ENCODE data around the gene KPNA6.

- no peak for TF ChIP-seq RBM39 (optimal IDR thresholded peaks at IDR 0.05; ENCODE audit: low read depth, low read length)
- no peak for TF ChIP-seq RAD21 (CRISPR knock-in tag; conservative IDR thresholded peaks at IDR 0.05 in 1 of 2, IDR thresholded peaks at IDR 0.05 in 1 of 2)
- TF ChIP-seq PHF20 (IDR thresholded peaks at IDR 0.05; ENCODE audit: partially characterized antibody): no peak
- no peak for TF ChIP-seq XRCC3 (IDR thresholded peaks at IDR 0.05)
- TF ChIP-seq CHD4 (IDR thresholded peaks at IDR 0.05; ENCODE audit: insufficient read depth, insufficient replicate concordance, low read depth, low read length, poor library complexity, severe bottlenecking): no peak
These were observed 18.9 kb downstream of the KPNA6 start for GRCh38 chr1:32126770-32127169.
